A673 (cell line): ENCODE data around the gene SDHAF1. TPM values are rescaled to one million over a fixed set of nuclear protein-coding genes. Genes with fewer than 3 reads are reported as not detected.

Source experiments
- BruUV-seq: library from RNA; stranded (reverse); fragments of 400-500 nt; replicated peaks from 2 replicates; lab custom pipeline; 2021; lab: Mats Ljungman, UMichigan
- CTCF ChIA-PET: fragments of 300-600 bp; sonication (Branson Sonifier 250); formaldehyde crosslinking; loops from one replicate; lab custom pipeline; 2022; ENCODE audit warnings: antibody characterized with exemption; lab: Charles Lee
- POLR2A ChIA-PET: fragments of 300-600 bp; sonication (Branson Sonifier 250); formaldehyde crosslinking; loops from one replicate; lab custom pipeline; 2022; ENCODE audit warnings: antibody characterized with exemption; ENCODE audit not compliant: low non-redundant PET; lab: Charles Lee
- DNase-seq: peaks from one replicate; pipeline ENCODE4 v3.0.0-alpha.2; 2015; ENCODE audit warnings: low spot score
- H3K27ac ChIP-seq: fragments of 200-600 bp; sonication (generic); 2 replicates; pipeline ENCODE4 v1.5.1; 2016; ENCODE audit warnings: mixed run types, low read depth, mild to moderate bottlenecking, mixed read lengths, antibody characterized with exemption, low read length; ENCODE audit not compliant: poor library complexity, severe bottlenecking
- H3K27me3 ChIP-seq: fragments of 200-600 bp; sonication (generic); replicated peaks from 2 replicates; pipeline ENCODE4 v1.6.1; 2017; ENCODE audit warnings: mixed run types, low read depth, mild to moderate bottlenecking, mixed read lengths, antibody characterized with exemption, low read length; ENCODE audit not compliant: insufficient read depth, poor library complexity
- H3K36me3 ChIP-seq: fragments of 200-600 bp; sonication (generic); 2 replicates; pipeline ENCODE4 v1.6.1; 2016; ENCODE audit warnings: mixed run types, mild to moderate bottlenecking, mixed read lengths, antibody characterized with exemption, low read length; ENCODE audit not compliant: insufficient read depth, poor library complexity, severe bottlenecking
- H3K4me1 ChIP-seq: fragments of 200-600 bp; sonication (generic); 2 replicates; pipeline ENCODE4 v1.6.1; 2017; ENCODE audit warnings: mixed run types, mild to moderate bottlenecking, mixed read lengths, antibody characterized with exemption, low read length; ENCODE audit not compliant: insufficient read depth, poor library complexity, severe bottlenecking
- H3K4me3 ChIP-seq: fragments of 200-600 bp; sonication (generic); 2 replicates; pipeline ENCODE4 v1.5.1; 2016; ENCODE audit warnings: low read depth, mixed run types, mild to moderate bottlenecking, mixed read lengths, low read length; ENCODE audit not compliant: poor library complexity, severe bottlenecking
- H3K9me3 ChIP-seq: fragments of 200-600 bp; sonication (generic); 2 replicates; pipeline ENCODE4 v1.6.1; 2016; ENCODE audit warnings: mixed run types, low read depth, mild to moderate bottlenecking, mixed read lengths, antibody characterized with exemption, low read length; ENCODE audit not compliant: poor library complexity, severe bottlenecking
- CTCF ChIP-seq: fragments of 300-800, 200-600 bp; sonication (generic); conservative IDR thresholded peaks from 2 replicates; pipeline ENCODE4 v1.5.1; 2017; ENCODE audit warnings: low read depth, mild to moderate bottlenecking, antibody characterized with exemption, low read length, moderate library complexity, mixed read lengths
- EZH2 ChIP-seq: fragments of 200-600 bp; sonication (generic); IDR thresholded peaks from 2 replicates; pipeline ENCODE4 v1.6.1; 2017; ENCODE audit warnings: borderline replicate concordance, low read depth, mild to moderate bottlenecking, mixed read lengths, antibody characterized with exemption, low read length; ENCODE audit not compliant: poor library complexity, severe bottlenecking
- intact Hi-C: fragments of 100-400 bp; cut with micrococcal nuclease; formaldehyde crosslinking; loops from one replicate; pipeline ENCODE4 v1.10.0; 2022; ENCODE audit not compliant: unreplicated experiment
- total RNA-seq: library from RNA; stranded (reverse); gene quantifications from 2 replicates; pipeline ENCODE4 v1.2.3, GENCODE V29; 2021

The SDHAF1 gene
- total RNA-seq, 1 experiment from 2014 or later = 8.9 TPM

- no peak for DNase-seq
- ChIA-PET POLR2A (no interaction called here), CTCF (no interaction called here)
- Histone ChIP-seq H3K4me1 (peaks cover 7% of the 10 kb centered on the region), H3K27ac (no peak overlapping the region), H3K9me3 (no peaks in the 10 kb centered on the region), H3K36me3 (peaks cover 6% of the 10 kb centered on the region), H3K27me3 (no peaks in the 10 kb centered on the region), H3K4me3 (no peak overlapping the region)
- no TSS peak for BruUV-seq
- intact Hi-C loops = no loop called here
- no peak for TF ChIP-seq EZH2
- TF ChIP-seq CTCF = no peak
Measured at GRCh38 chr19:36019061-36019670, 24.2 kb downstream of the SDHAF1 start.

GRCh38 chr19:36023432-36023831 is 28.4 kb downstream of the SDHAF1 start:
- Histone ChIP-seq H3K27me3 (no peaks in the 10 kb centered on the region), H3K9me3 (no peaks in the 10 kb centered on the region), H3K27ac (no peak overlapping the region), H3K4me3 (no peak overlapping the region), H3K4me1 (no peaks in the 10 kb centered on the region), H3K36me3 (peaks cover 6% of the 10 kb centered on the region)
- DNase-seq = no peak
- BruUV-seq = no TSS peak
- ChIA-PET POLR2A (no interaction called here), CTCF (no interaction called here)
- no peak for TF ChIP-seq EZH2
- intact Hi-C loops = no loop called here

- no peak for DNase-seq
Measured at GRCh38 chr19:36025541-36025940, 30.6 kb downstream of the SDHAF1 start.

More at GRCh38 chr19:36025541-36025940, 30.6 kb downstream of the SDHAF1 start:
- intact Hi-C loops = no loop called here
- BruUV-seq = no TSS peak
- ChIA-PET CTCF (no interaction called here), POLR2A (no interaction called here)
- Histone ChIP-seq H3K27me3 (no peaks in the 10 kb centered on the region), H3K36me3 (peaks cover 6% of the 10 kb centered on the region), H3K9me3 (no peaks in the 10 kb centered on the region), H3K4me1 (no peaks in the 10 kb centered on the region), H3K27ac (no peak overlapping the region), H3K4me3 (no peak overlapping the region)
- TF ChIP-seq CTCF (no peak), EZH2 (no peak)
